HPDE6-E6E7 (cell line): ENCODE measurements around the gene NR2F1-AS1.
"Not testable (repeated sequence)": the region's sequence is repeated elsewhere in the genome, so short reads cannot be mapped to it uniquely, and the experiment has no call there.

Experiments used
- DNase-seq: peaks from one replicate; pipeline ENCODE4 v3.0.0; 2011; ENCODE audit warnings: missing footprints; ENCODE audit errors: extremely low spot score

Gene NR2F1-AS1

DNA sequence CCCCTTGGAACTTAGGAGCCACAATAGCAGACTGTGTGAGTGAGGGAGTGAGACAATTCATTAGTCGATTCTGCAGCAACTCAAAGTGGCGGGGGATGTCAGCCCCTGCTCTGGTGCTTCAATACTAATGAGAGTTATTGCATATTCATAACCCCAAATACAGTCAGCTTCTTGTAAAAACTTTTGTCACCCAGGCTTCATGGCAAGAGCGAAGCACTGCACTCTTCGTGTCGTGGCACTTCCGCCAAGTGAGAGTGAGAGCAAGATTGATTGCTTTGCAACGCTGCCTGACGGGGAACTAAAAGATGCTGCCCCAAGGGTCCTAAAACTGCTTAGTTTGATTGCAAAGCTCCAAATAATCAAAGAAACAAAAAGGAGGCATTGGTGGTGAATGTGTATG lies 150.9 kb downstream of the NR2F1-AS1 start:
- DNase-seq = no peak

GRCh38 chr5:93428868-93429267 lies 152.2 kb downstream of the NR2F1-AS1 start:
- DNase-seq = no peak

DNA sequence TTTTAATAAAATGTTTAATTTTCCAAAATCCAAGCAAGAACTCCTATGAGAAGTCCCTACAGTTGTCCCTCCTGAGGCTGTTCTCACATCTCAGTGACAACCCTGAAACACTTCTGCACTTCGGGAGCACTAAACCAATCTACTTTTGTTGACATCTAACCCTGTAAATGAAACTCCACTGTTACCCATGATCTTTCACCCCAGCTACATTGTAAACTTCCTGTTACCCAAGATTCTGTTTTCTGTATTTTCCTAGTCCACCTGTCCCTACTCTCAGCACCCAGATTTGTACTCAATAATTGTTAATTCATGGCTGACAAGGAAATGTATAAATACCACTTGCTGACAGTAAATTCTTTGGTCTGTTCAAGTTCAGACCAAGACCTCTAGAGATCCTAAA lies 153.7 kb downstream of the NR2F1-AS1 start:
- DNase-seq = no peak

GRCh38 chr5:93425096-93425495 lies 155.9 kb downstream of the NR2F1-AS1 start:
- DNase-seq = no peak

- DNase-seq = no peak
These were observed 157.7 kb downstream of the NR2F1-AS1 start for GRCh38 chr5:93423300-93423699.

- no peak for DNase-seq
These were observed 158.3 kb downstream of the NR2F1-AS1 start for GRCh38 chr5:93422652-93423280.

DNA sequence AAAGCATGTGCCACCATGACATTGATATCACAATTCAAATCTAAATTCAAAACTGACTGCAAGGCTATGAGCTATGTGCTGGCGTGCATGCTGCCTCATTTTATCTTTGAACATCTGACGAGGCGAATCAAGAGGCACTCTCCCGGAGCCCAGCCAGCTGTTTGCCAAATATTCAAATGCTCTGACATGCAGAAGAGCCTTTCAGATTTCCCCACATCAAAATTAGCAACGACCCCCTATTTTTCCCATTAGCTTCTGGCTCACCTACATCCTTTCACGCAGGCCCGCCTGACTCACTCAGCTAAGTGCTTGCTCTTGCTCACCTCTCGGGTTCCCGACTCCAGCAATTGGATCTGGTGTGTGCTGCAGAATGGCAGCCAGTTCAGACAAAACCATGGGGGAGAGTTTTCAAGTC lies 159.0 kb downstream of the NR2F1-AS1 start:
- DNase-seq = no peak

DNA sequence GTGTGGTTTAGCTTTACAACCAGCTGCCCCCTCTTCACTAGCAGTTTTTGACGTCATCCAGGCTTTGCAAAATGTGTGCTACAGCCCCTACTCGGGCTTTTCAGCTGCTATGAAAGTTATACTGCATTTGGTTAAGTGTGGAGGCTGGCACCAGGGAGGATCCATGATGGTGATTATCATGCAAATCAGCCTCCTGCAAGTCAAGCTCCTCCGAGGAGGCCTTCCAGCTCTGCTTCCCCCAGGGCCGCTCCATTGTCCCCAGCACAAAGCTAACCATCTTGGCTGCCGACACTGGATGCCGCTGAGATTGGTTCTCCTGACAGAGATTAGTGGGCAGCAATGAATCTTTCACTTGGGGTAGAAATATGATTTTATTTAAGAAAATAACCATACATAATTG lies 159.6 kb downstream of the NR2F1-AS1 start:
- no peak for DNase-seq

DNA sequence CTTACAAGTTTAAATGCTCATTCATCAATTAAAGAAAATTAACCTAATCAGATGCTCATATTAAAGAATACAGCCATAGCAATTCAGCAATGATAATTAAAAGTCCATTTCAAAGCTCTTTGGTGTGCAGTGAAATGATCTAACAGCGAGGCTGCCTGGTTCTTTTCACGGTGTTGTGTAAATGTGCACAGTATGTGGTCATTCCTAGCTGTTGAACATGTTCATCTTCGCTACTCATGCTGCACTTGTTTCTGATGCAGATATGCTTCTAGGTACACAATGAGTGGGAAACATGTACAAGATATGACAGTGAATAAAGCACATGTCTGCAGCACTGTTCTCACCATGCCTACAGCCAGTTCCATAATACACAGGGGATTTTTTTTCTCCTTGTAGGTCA lies 163.5 kb downstream of the NR2F1-AS1 start:
- no peak for DNase-seq

- DNase-seq = no peak
These were observed 165.2 kb downstream of the NR2F1-AS1 start for GRCh38 chr5:93415819-93416218.

- no peak for DNase-seq
These were observed 169.3 kb downstream of the NR2F1-AS1 start for GRCh38 chr5:93411716-93412115.

DNA sequence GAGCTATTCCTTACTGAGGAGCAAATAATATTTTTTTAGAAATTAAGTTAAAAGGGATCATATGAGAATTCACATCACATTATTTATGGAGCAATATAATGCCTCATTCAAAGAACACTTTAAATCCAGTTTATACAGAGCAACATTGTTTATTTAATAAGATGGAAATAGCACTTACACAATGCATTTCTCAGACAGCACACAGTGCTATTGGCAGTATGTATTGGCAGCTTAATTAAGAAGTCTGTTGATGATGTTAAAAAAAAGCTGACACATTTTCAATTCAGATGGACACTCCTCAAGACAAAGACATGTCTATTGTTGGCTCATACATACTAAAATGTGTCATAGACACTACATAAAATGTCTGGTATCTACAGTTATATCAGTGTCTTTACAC lies 171.3 kb downstream of the NR2F1-AS1 start:
- no peak for DNase-seq

- no peak for DNase-seq
These were observed 173.6 kb downstream of the NR2F1-AS1 start for GRCh38 chr5:93407454-93407853.

GRCh38 chr5:93406971-93407401 lies 174.0 kb downstream of the NR2F1-AS1 start:
- no peak for DNase-seq

GRCh38 chr5:93404246-93404645 lies 176.8 kb downstream of the NR2F1-AS1 start:
- DNase-seq = no peak

- DNase-seq = no peak
These were observed 177.7 kb downstream of the NR2F1-AS1 start for GRCh38 chr5:93403141-93403928.

DNA sequence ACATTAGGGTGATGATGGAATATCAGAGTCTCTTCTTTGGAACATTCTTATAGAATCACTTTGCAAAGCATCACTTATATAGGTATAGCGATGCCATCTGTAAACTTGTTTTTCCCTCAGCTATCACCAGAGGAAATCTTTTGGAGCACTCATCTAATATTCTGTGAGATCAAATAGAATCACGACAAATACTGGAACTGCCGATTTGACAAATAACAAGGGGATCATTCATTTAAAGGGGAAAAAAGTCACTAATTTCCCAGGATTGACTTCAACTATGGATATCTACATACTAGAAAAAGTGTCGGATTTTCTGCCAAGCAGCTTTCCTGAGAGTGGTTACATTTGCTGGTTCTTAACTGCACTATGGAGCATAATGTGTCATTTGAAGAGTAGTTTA lies 178.6 kb downstream of the NR2F1-AS1 start:
- DNase-seq = no peak

DNA sequence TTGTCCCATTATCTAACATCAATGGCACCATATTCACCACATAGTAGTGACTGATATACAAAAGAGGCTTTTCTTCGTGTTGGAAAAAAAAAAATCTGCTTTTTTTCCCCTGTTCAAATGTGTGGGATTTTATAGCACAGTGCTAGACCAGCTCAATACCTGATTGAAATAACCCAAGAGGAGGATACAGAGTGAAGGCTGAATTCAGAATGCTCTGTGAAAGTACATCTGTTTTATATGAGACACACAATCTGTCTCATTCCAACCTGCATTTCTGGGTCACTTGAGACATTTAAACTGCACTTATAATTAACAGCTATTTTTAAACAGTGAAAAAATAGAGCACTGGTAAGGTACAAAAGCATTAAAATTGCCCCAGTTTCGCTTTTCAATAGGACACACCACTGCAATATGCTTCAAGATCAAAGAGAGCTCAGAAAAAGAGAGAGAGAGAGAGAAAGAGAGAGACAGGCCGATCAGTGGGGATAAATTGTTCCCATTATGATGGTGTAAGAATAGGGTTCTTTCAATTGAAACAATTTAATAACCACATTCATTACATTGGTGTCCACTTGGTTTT lies 179.3 kb downstream of the NR2F1-AS1 start:
- DNase-seq = no peak

GRCh38 chr5:93399675-93400074 lies 181.3 kb downstream of the NR2F1-AS1 start:
- DNase-seq = no peak

GRCh38 chr5:93395971-93396379 lies 185.0 kb downstream of the NR2F1-AS1 start:
- no peak for DNase-seq

DNA sequence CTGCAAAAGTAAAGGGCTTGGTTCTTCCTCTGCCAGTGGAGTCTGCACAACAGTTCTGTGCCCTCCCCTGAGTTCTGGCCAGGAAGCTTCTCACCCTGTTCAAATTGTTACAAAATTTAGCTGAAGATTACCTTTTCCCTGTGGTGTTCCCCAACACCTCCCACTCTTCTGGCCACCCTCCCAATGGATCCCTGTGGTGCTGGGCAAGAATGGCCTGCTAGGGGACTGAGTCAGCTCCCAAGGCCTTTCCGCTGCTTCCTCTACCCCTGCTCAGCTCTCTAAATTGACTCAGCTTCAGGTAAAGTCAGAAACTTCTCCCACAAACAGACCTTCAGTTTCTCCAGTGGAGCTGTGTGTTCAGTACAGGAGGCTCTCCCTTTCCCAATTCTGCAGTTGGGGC lies 186.0 kb downstream of the NR2F1-AS1 start:
- no peak for DNase-seq

DNA sequence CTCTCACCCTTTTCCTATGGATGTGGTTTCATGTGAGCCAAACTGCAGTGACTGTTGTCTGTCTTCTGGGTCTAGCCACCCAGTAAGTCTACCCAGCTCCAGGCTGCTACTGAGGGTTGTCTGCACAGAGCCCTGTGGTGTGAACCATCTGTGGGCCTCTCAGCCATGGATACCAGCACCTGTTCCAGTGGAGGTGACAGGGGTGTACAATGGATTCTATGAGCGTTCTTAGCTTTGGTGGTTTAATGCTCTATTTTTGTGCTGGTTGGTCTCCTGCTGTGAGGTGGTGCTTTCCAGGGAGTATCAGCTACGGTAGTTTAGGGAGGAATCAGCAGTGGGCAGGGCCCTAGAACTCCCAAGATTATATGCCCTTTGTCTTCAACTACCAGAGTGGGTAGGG lies 186.7 kb downstream of the NR2F1-AS1 start:
- no peak for DNase-seq

DNA sequence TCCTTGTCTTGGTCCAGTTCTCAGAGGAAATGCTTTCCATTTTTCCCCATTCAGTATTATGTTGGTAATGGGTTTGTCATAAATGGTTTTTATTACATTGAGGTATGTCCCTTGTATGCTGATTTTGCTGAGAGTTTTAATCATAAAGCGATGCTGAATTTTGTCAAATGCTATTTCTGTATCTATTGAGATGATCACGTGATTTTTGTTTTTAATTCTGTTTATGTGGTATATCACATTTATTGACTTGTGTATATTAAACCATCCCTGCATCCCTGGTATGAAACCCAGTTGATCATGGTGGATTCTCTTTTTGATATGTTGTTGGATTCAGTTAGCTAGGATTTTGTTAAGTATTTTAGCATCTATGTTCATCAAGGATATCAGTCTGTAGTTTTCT lies 189.8 kb downstream of the NR2F1-AS1 start:
- not testable (repeated sequence) for DNase-seq
